ENCODE measurements around the gene DNER.

Gene DNER

GRCh38 chr2:229582151-229582550, 132.2 kb downstream of the DNER start:
- no peak overlapping the region for H3K27ac ChIP-seq
- H3K27me3 ChIP-seq (ENCODE audit: insufficient read depth, low read depth, severe bottlenecking), result peaks cover 71% of the 10 kb centered on the region
- TF ChIP-seq, protein P1, sequence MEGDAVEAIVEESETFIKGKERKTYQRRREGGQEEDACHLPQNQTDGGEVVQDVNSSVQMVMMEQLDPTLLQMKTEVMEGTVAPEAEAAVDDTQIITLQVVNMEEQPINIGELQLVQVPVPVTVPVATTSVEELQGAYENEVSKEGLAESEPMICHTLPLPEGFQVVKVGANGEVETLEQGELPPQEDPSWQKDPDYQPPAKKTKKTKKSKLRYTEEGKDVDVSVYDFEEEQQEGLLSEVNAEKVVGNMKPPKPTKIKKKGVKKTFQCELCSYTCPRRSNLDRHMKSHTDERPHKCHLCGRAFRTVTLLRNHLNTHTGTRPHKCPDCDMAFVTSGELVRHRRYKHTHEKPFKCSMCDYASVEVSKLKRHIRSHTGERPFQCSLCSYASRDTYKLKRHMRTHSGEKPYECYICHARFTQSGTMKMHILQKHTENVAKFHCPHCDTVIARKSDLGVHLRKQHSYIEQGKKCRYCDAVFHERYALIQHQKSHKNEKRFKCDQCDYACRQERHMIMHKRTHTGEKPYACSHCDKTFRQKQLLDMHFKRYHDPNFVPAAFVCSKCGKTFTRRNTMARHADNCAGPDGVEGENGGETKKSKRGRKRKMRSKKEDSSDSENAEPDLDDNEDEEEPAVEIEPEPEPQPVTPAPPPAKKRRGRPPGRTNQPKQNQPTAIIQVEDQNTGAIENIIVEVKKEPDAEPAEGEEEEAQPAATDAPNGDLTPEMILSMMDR (IDR thresholded peaks at IDR 0.05; ENCODE audit: low read depth, low read length), result no peak
- no peaks in the 10 kb centered on the region for H3K9me3 ChIP-seq (ENCODE audit: severe bottlenecking)
- H3K36me3 ChIP-seq, result no peaks in the 10 kb centered on the region
- H3K4me3 ChIP-seq (ENCODE audit: low read depth, low read length), result no peak overlapping the region
- no peak for DNase-seq

DNA sequence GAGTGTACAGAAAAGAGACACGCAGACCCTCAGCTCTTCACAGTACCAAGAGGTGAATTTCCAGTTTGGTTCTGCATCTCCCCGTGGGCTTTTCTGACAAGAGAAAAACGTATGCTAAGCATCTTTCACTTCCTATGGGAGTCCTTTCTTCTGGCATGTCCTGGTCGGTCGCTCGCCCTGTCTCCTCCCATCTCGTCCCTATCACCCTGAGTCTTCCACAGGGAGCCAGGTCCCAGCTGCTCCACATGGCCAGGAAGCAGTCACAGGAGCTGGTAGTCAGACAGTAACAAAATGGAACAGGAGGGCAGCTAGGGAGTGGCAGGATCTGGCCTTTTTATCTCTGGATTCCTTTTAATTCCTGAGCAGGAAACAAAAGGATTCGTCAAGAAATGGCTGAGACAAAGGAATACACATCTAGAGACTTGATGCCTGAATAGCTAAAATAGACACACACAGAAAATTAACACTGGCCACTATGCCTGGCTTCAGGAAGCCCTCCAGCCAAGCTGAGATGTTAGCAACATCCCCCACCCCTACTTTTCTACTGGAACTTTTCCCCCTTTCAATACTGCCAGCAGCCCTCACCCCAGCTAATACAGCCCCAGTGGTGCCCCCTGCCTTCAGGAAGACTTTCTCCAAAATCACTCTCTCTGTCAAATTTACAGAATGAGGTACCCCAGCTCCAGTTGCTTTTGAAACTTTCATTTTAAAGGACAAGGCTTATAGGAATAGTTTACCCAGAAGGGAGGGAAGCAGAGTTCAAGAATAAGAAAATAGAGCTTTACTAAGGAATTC, 136.1 kb downstream of the DNER start:
- DNase-seq, result no peak
- H3K9me3 ChIP-seq (ENCODE audit: severe bottlenecking), result no peaks in the 10 kb centered on the region
- no peak overlapping the region for H3K4me3 ChIP-seq (ENCODE audit: low read depth, low read length)
- H3K27ac ChIP-seq, result no peak overlapping the region
- TF ChIP-seq, protein P1 (IDR thresholded peaks at IDR 0.05; ENCODE audit: low read depth, low read length), result no peak
- peaks cover 75% of the 10 kb centered on the region for H3K27me3 ChIP-seq (ENCODE audit: insufficient read depth, low read depth, severe bottlenecking)
- H3K36me3 ChIP-seq, result no peaks in the 10 kb centered on the region

- TF ChIP-seq, protein P1 (IDR thresholded peaks at IDR 0.05; ENCODE audit: low read depth, low read length), result no peak
- Histone ChIP-seq H3K4me3 (ENCODE audit: low read depth, low read length) (no peak overlapping the region), H3K27me3 (ENCODE audit: insufficient read depth, low read depth, severe bottlenecking) (peaks cover 73% of the 10 kb centered on the region), H3K9me3 (ENCODE audit: severe bottlenecking) (no peaks in the 10 kb centered on the region), H3K27ac (no peak overlapping the region), H3K36me3 (no peaks in the 10 kb centered on the region)
- no peak for DNase-seq
These were observed 138.6 kb downstream of the DNER start for GRCh38 chr2:229575569-229576315.

DNA sequence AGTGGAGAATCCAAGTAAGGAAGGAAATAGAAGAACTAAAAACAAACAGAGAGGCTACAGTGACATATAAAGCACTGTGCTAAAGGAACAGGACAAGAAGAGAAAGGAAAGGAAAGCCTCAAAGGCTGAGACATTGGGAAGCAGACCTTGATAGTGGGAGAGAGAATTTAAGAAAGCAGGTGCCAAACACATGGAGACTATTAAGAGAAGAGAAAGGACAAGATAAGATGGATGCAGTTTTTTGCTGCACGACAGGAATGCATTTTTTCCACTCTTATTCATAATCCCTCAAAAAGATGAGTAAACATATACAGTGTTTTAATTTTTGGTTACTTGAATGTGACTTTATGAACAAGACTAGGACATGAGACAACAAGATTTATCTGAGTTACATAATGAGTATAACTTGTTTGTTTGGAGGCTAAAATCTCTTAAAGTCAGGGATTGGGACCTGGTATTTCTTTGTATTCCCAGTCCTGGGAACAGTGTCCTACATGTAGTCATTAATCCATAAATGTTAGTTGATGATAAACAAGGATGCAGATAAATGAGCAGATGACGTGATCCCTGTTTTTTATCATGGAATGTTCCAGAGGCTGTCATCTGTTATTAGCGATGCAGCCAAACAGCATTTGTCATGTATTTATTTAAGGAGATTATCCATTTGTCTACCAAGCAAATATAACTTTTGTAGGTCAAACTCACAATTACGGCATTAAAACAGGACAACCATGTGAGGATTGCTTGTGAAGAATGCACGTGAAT, 141.7 kb downstream of the DNER start:
- Histone ChIP-seq H3K27me3 (ENCODE audit: insufficient read depth, low read depth, severe bottlenecking) (peaks cover 77% of the 10 kb centered on the region), H3K9me3 (ENCODE audit: severe bottlenecking) (no peaks in the 10 kb centered on the region), H3K27ac (no peak overlapping the region), H3K4me3 (ENCODE audit: low read depth, low read length) (no peak overlapping the region), H3K36me3 (no peaks in the 10 kb centered on the region)
- DNase-seq, result no peak
- TF ChIP-seq, protein P1 (IDR thresholded peaks at IDR 0.05; ENCODE audit: low read depth, low read length), result no peak

GRCh38 chr2:229571243-229571642, 143.1 kb downstream of the DNER start:
- no peaks in the 10 kb centered on the region for H3K36me3 ChIP-seq
- H3K9me3 ChIP-seq (ENCODE audit: severe bottlenecking), result no peaks in the 10 kb centered on the region
- peaks cover 83% of the 10 kb centered on the region for H3K27me3 ChIP-seq (ENCODE audit: insufficient read depth, low read depth, severe bottlenecking)
- DNase-seq, result no peak
- H3K4me3 ChIP-seq (ENCODE audit: low read depth, low read length), result no peak overlapping the region
- TF ChIP-seq, protein P1 (IDR thresholded peaks at IDR 0.05; ENCODE audit: low read depth, low read length), result no peak
- H3K27ac ChIP-seq, result no peak overlapping the region
